ENCODE results near the gene NOL9.
"Not testable (repeated sequence)": the region's sequence is repeated elsewhere in the genome, so short reads cannot be mapped to it uniquely, and the experiment has no call there.

The NOL9 gene

DNA sequence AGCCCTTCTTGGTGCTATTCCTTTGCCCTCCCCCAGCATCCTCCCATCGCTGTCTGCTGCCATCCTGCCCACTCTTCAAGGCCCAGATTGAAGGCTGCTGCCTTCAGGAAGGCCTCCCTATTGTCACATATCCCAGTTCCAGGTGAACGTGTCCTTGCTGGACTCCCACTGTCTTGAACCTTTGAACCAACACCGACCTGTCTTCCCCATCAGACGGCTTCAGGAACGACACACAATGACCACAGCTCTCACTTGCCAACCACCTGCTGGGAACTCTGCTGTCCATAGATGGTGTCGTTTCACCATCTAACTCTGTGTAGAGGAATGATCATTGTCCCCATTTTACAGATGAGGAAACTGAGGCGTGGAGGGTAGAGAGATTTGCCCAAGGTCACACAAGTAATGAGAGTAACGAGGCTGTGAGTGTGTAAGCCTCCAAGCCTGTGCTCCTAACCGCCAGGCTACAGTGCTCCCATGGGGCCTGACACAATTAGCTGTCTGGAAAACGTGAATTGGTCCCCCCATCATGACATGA lies 53.0 kb downstream of the NOL9 start:
- no peak for DNase-seq

DNA sequence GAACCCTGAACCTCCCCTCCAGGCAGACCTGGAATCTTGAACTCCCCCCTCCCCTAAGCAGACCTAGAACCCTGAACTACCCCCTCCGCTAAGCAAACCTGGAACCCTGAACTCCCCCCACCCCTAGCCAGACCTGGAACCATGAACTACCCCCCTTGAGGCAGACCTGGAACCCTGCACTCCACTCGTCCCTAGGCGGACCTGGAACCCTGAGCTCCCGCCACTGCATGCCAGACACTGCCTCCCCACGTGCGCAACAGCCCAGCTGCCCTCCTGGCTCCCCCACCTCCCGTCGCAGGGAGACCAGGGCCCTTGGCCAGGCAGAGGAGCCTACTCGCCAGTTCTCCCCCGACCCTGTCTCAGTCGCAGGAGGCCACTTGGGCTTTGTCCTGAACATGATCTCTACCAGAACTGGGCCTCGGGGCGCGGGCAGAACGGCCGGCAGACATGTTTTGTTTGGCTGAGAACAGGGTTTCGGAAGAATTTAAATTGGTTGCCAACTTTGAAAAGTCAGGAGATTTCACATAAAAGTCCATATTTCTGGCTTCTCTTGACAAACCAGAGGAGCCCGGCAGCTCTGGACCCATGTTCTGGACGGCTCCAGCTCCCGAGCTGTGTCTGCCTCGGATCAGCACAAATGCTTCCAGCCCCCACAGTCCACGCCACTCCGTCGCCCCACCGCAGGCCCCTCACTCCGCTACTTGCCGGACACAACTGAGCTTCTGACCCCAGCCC lies 53.6 kb downstream of the NOL9 start:
- no peak for DNase-seq

DNA sequence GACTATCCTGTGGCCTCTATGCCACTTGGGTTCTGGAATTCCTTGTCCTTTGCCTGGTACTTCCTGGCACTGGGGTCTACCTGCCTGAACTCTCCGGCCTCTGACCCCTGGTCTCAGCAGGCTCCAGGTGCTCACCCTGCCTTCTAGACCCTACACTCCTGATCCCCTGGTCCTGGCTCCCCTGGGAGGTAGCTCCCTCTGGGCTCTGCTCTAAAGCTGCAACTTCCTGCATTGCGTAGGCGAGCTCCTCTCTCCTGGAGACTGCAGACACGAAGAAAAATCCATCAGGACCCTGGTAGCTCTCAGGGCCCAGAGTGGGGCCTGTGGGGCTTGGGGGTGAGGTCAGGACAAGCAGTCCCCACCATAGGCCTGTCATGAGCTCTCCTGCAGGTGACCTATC lies 55.0 kb downstream of the NOL9 start:
- no peak for DNase-seq

DNA sequence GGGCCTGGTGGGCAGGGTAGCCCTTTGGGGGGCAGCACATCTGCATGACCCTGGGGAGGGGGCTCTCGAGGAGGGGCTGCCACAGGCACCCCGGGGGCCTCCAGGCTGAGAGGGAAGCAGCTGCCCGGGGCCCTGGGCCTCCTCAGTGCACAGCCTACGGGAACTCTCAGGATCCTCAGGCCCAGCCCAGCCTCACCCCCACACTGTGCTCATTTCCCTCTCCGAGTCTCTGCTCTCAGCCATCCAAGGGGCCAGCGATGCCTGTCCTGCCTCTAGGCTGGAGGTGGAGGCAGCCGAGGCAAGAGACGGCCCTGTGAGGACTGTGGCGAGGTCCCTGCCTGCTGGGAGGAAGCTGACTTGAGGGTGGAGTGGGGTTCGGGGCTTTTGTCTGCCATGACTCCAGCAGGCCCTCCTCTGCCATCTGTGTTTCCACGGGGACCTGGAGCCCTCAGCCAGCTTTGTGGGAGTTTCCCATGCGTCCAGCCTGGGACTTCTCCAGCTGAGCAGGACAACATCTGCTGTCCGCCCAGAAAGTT lies 55.7 kb downstream of the NOL9 start:
- DNase-seq = no peak

DNA sequence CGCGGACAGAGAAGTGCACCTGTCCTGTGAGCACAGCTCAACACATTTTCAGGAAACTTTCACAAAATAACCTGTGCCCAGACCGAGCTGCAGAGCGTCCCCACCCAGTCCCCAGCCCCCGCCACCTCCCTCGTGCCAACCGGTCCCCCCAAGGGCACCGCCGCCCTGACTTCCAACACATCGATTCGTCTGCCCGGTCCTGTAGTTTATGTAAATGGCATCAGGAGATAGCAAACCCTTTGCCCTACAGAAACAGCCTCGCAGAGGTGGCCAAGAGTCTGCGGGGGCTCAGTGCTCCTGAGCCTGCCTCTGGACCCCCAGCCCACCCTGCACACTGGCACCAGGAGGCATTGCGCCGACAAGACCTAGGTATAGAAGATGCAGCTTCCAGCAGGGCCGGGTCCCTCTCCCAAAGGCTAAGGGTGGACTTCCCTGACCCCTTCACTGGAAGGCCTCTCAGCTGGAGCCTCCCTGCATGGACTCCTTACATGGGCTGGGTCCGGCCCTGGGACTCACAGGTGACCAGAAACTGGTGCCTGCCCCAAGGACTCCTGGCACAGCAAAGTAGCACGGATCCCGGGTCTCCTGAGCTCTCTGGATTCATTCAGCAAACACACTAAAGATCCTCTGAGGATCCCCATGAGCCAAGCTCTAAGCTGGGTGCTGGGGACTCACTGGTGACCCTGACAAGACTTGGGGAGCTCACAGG lies 56.3 kb downstream of the NOL9 start:
- no peak for DNase-seq

DNA sequence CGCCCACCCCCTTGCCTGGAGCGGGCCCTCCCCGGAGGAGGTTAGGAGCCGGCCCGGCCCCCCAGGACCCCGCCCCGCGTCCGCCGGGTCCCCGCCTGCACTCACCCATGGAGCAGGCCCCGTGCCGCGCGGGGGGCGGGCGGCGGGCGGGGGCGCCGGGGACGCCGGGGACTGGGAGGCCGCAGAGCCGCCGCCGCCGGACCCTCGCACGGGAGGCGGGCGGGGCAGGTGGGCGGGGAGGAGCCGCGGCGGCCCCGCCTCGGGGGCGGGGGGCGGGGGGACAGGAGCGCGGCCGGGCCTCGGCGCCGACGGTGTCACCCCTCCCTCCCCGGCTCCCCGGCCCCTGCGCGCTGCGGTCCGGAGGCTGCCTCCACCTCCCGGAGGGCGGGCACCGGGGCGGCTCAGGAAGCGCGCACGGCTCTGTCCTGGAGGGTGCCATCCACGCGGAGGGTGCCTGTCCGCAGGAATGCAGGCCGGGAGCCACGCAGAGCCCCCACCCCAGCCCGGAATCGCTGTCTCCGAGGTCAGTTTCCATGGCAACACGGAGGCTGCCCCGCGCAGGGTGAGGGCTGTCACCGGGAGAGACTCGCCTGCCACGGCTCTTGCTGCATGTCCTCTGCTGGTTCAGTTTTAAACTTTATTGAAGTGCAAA lies 57.0 kb downstream of the NOL9 start:
- peak; percentile 22 for DNase-seq

DNA sequence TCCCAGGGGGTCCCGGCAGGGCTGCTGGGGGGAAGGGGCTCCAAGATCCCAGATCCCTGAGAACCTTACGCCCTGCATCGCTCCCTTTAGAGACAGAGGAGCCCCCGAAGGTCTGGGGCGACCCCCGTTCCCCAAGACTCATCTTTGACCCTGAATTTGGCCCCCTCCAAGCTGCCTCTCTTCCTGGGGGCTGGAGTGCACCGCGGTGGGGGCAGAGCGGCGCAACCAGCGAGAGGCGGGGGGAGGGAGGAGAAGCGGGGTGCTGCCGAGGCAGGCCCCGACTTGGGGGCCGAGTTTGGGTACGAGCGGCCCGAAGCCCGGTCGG lies 57.5 kb downstream of the NOL9 start:
- no peak for DNase-seq

DNA sequence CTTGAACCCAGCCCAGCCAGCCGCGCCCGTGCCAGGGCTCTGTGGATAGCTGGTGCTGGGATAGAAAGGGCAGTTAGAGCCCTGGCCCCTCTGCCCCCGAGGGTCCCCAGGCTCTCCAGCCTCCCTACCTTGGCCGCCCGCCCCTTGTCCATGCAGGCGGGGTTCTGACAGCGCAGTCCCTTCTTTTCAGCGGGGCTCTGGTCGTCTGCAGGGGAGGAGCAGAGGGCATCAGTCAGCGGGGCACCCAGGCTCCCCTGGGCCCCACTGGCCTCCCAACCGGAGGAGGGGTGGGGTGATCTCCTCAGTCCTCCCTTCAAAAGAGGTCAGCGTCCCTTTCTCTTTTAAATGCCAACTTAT lies 58.0 kb downstream of the NOL9 start:
- DNase-seq = no peak

DNA sequence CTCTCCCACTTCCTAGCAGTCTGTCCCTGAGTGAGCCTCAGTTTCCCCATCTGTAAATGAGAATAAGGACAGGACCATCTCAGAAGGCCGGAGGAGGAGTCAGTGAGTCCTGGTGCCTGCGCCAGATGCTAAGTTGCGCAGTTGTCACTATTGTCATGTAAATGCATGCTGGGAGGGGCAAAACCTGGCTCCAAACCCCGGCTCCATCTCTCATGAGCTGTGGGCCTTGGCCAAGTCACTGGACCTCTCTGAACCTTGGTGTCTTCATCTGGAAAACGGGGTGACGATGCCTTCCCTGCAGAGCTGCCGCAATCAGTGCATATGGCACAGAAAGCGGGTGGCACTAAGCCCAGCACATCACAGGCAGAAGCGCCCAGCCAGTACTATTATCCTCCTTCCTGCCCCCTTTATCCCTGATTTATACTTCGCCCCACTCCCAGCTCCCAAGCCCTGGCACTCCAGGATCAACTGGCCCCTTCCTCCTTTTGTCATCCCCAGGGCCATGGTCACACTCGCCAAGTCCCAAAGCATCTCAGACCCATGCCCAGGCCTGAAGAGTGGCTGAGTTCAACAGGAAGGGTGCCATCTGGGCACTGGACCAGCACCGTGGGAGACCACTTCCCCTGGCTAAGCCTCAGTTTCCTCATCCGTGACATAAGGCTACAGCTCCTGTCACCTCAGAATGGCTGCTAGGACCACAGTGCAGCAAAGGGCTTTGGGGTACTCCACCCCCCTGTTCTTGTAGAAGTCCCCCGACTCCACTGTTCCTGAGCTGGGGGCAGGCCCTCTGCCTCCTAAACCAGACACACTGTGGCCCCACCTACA lies 58.6 kb downstream of the NOL9 start:
- DNase-seq = no peak

DNA sequence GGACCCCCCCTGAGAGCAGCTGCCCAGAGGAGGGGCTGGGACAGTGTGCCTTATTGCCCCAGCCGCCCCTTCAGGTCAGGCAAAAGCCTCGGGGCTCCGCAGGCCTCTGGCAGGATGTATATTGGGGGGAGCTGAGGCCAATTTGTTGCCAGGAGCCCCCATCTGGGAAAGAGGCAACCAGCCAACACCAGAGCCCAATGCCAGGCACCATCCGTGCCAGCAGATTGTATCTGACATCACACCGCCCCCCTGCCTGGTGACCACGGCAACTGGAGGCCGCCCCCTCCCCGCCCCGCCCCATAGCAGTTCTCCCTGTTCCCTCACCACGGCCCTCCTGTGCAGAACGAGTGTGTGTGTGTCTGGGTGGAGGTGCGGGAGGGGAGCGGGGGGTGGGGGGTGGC lies 59.3 kb downstream of the NOL9 start:
- no peak for DNase-seq

DNA sequence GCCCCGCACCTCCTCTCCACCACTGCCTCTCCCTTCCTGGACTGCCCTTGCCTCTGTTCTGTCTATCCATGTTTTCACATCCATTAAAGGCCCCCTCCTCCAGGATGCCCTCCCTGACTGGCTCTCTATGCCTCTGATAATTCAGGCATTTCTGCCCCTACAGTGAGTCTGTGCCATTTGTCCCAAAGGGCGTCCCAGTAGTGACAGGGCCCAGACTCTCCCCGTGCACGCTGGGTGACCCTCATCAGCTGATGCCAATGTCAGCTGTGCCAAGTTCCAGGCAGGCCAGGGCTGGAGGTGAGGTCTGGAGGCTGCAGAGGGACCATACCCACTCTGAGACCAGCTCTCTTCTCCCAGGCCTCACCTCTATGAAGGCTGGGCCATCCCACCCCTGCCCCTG lies 59.7 kb downstream of the NOL9 start:
- DNase-seq = no peak

DNA sequence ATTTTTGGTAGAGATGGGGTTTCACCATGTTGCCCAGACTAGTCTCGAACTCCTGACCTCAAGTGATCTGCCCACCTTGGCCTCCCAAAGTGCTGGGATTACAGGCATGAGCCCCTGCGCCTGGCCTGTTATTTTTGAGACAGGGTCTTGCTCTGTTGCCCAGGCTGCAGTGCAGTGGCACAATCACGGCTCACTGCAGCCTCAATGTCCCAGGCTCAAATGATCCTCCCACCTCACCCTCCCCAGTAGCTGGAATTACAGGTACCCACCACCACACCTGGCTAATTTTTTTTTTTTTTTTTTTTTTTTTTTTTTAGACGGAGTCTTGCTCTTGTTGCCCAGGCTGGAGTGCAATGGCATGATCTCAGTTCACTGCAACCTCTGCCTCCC lies 60.5 kb downstream of the NOL9 start:
- not testable (repeated sequence) for DNase-seq

DNA sequence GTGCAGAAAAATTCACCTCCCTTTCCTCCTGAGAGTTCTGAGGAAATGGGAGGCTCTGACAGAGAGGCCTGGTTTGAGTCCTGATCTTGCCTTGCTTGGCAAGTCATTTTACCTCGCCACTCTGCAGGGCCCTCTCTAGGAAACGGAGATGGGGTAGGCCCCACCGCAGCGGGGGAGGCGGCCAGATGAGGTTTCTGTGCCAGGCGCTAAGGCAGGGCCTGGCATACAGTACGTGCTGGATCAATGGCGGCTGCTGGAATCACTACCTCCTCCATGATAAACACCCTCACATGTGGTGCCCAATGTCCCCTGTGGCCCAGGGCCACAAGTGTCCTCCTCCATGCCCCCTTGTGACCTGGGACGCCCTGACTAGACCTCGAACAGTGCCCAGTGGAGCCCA lies 62.3 kb downstream of the NOL9 start:
- DNase-seq = no peak

DNA sequence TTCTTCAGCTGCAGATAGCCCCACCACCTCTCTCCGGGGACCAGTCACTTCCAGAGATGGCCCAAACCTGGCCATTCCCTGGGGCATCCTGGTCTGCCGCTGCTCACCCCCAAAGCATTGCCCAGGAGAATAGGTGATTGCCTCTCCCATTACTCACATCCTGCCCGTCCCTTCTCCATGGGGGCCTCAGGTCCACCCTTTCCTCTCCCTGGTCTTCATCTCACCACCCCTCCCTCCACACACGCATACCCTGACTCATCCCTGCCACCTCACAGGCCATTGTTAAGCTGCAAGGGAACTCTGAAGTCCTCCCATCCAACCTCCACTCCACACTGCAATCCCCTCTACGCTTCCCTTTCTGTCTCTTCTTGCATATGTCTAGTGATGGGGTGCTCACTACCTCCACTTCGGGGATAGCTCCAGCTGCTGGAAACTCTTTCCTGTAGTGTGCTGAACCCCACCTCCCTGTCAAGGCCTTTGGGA lies 62.8 kb downstream of the NOL9 start, which contains the start of gene PLEKHG5:
PLEKHG5 (minus strand) TSS at position 188 of the 483 bp plus-strand sequence. CDS start 14,096 bp downstream, outside the sequence.
- DNase-seq = no peak

DNA sequence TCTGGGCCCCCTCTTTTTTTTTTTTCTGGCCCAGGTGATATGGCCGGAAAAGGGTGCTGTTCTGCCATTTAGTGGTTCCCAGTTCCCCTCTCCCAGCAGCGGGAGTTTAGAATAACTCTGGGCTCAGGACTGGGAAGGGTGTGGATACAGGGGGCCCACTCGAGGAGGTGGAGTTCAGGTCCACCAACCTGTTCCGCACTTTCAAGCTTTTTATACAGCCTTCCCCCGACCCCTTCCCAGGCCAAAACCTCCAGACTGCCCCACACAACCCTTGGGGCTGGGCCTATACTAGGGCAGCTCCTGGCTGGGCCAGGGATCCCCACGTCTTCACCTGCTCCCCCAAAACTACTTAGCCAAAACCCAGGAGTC lies 63.2 kb downstream of the NOL9 start:
- DNase-seq = no peak

DNA sequence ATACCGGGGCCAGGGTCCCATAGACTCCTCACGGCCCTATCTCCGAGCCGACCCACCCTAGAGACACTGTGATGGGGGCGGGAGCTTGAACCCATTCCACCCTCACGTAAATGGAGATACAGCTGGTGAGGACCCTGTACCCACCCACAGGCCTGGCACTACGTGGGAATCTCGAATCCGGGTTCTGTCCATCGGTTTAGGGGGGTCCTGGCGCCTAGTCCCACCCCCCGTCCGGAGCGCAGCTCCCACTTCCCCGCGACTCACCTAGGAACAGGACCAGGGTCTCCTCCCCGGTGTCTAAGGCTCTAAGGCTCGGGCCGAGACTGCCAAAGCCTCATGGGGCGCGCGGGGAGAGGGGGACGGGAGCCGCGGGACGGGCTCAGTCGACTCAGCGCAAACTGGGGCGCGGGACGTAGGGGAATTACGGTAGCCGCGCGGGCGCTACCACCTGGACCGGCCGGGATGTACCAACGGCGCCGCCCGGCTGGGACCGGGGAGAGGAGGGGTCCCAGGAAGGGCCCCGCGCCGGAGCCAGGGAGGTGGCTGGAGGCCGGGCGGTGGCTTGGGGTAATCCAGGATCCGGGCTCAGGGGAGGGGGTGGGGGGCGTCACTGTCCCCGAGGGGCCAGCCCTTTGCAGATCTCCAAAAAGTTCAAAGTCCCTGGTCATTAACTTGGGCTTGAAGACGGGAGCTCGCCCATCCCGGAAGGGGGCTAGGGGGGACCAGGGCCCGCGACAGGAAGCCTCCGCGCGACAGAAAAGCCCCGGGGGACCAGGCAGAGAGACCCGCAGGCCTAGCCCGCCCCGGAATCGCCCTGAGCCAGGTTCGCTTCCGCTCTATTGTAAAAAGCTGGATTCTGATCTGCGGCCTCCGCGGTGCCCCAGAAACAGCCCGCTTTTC lies 63.9 kb downstream of the NOL9 start:
- DNase-seq = peak; percentile 27

DNA sequence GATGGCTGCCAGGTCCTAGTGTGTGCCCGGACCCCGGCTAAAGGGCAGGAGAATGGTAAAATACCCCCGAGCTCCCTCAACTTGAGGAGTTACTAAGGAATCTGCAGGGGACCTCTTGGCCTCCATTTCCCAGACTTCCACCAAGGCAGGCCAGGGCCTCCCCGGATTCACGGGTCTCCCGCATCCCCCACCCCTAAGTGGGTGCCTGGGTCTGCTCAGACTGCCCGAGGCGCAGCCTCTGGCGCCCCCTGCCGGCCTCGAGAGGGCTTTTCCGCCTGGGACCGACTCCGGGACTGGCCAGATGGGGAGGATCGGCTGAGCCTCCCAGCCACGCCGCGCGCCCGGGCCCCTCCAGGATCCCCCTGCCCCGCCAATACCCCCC lies 64.5 kb downstream of the NOL9 start:
- DNase-seq = peak; percentile 59

DNA sequence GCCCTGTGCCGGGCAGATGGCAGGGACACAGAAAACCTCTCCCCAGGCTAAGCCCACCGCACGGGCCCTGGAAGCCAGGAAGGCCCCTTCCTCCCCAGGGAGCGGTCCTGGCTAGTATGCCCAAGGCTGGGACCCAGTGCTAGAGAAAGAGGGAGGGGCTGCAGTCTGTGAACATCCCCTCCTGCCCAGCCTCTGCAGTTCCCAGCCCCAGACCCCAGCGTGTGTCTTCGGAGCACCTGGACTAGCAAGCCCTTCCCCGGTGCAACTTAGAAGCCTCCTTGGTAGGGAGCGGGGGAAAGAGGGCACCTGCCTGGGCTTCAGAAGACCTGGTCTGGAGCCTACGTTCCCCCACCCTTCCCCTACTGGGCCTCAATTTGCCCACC lies 64.9 kb downstream of the NOL9 start:
- no peak for DNase-seq

DNA sequence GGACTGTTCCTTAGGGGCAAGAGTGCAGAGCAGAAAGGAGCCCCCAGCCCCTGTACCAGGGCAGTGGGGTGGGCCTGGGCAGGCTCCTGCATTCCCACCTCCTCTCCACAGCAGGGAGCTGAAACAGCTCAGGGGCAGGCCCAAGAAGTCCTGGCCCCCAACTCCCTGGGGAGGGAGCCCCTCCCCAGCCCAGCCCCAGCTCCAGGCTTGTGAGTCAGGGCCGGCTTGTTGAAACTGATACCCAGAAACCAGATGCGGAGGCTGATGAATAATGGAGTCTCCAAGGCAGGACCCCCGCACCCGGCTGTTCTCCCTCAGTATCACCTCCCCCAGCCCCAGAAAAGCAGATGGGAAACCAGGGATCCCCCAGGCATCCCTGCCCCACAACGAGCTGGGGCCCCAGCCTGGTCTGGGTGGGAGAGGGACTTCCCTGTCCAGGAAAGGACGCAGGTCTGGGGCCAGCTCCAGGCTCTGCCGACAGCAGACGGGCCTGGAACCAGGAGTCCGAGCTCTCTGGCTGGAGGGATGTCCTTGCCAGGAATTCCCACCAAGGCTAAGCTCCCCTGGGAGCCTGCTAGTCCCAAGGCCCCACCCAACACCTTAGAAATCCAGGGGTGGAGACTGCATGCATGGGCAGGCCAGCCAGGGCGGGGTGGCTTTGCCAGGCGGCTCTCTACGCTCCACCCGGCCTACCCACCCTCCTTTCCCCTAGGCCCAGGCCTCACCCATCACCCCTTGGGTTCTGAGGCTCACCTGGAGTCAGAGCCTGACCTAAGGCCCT lies 65.5 kb downstream of the NOL9 start:
- DNase-seq = no peak

DNA sequence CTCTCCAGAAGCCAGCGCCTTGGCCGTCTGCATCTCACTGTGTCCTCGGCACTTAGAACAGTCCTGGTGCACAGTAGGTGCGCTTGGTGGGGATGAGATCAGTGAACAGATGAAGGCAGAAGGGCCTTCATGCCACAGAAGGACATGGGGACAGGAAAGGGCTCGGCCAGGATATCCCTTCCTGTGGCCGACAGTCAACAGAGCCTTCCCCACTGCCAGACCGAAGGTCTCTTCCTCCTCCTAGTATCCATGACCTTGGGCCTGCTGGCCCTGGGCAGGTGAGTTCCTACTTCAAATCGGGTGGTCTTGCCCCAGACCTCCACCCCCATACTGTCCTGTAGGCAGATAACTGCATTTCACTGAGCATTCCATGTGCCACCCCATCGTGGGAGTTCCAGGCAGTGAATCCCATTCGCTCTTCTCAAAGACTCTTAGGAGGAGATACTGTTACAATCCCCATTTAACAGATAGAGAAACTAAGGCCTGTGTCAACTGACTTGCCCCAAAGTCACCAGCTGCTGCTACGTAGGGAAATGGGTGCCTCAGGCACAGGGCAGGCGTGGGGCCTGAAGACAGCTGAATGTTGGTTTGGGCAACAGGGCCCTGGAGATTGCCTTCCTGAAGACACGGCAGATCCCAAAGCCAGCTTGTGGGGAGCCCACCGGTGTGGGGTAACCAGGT lies 66.4 kb downstream of the NOL9 start:
- no peak for DNase-seq

Data from activated T-cell treated with anti-CD3 and anti-CD28 coated beads for 4 hours (primary cell).